GM19452 (cell line): ENCODE data around the gene NR6A1.

Experiments used
- ATAC-seq: cut with Tn5 transposase; IDR thresholded peaks from one replicate; pipeline ENCODE4 v1.9.1; 2021; ENCODE audit not compliant: unreplicated experiment

The NR6A1 gene

DNA sequence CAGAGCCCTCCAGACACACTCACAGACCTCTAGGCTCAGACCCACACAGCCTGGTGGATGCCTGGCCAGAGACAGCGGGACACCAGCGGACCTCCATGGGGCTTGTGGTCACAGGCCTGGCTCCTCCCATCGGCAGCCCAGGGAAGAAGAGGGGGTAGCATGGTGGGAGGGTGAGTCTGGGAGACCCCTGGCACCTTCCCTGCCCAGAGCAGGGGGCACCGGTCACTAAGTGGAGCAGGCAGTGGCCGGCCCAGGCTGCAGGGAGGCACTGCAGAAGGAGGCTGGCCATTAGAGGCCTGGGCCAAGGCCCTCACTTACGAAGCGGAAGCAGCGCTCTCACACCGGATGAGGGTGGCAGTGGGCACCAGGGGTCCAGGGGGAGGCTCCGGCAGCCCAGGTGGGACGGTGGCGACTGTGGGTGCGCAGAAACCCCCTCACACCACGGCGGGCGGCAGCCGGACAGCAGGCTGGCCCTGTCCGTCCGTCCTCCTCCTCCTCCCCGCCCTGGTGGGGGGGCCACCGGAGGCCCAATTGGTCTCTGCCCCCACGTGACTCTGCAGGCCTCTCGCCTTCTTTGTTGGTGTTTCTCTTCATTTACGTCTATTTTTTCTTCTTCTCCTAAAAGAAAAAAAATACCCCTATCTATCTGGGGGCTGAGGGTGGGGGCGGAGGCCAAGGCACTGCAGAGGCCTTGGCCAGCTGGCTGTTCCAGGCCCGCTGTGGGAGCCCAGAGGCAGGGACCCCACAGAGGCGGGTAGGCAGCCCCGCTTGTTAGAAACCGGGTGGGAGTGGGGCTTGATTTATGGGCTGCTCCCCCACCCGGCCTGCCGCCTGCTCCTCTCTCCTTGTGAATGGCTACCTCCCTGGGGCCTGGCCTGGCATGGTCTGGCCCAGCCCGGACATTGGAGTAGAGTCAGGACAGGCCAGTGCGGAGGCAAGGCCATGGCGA lies 263.9 kb downstream of the NR6A1 start, which contains the start of gene NR5A1:
TSS of gene NR5A1 (minus strand) at position 469 of the 949 bp plus-strand sequence. CDS start 4,004 bp downstream, outside the sequence.
- no peak for ATAC-seq

DNA sequence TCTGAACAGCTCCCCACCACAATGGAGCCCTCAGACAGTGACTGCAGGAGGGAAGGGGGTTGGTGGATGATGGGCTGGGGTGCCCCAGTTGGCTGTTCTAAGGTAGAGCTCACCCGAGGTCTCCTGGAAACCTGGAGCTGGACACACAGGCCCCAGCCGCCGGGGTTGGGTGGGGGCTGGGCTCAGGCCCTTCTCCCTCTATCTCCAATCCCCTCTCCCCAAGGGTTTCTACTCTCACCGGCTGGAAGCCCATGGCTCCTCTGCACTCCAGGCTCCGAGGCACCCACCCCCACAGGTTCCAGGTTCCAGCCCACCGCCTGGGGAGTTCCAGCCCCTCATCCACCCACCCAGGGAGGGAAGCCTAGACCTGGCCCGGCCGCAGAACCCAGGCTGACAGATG lies 264.7 kb downstream of the NR6A1 start:
- no peak for ATAC-seq

DNA sequence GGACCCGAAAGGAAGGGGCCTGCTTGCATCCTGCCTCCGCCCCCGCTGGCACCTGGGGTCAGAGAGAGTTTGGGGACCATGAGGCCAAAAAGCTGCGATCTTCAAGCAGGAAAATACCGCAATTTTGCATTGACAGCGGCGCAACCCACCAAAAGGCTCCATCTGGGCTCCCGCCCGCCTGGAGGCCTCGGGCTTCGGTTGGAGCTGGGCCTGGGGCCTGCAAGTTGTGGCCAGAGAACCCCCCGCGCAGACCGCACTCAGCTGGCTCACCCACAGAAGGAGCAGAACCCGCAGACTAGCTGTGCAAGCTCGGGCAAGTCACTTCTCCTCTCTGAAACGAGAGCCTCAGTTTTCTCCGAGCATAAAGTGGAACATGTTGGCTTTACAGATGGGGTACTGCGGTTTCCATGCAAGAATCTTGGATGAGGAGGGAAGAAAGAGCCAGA lies 265.2 kb downstream of the NR6A1 start:
- ATAC-seq: no peak

DNA sequence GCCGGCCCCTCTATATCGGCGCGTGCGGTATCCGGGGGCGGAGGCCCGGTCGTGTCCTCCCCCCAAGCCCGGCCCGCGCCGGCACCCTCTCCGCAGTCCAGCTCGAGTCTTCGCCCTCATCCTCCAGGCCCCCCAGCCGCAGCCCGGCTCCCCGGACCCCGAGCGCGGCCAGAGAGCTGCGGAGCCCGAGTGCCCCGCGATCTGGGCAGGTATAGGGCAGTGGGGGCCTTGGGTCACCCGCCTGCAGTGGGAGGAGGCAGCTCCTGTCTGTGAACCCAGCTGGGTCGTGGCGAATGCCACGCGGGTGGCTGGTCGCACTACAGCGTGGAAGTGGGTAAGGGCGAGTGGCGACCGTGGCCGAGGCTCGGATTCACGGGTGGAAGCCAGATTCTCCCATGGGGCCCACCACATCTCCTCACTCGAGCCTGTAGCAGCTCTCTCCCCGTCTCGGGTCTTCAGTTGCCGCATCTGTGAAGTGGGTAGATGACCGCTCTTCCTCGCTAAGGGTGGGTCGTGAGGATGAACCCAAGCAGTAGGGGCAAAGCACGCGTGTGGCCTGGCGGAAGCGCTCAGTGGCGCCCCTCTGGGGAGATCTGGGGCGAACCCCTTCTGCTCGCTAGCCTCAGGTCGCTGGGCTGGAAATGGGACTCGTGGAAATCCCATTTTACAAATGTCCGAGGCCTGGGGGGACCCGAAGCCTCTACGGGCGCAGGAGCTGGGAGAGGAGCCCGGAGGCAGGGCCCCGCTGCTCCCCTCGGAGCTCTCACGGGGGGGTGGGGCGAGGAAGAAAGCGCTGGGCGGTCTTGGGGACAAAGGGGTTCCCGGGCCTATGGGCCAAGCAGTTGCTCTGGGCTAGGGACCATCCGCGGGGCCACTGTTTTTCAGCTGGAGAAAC lies 265.9 kb downstream of the NR6A1 start:
- no peak for ATAC-seq

DNA sequence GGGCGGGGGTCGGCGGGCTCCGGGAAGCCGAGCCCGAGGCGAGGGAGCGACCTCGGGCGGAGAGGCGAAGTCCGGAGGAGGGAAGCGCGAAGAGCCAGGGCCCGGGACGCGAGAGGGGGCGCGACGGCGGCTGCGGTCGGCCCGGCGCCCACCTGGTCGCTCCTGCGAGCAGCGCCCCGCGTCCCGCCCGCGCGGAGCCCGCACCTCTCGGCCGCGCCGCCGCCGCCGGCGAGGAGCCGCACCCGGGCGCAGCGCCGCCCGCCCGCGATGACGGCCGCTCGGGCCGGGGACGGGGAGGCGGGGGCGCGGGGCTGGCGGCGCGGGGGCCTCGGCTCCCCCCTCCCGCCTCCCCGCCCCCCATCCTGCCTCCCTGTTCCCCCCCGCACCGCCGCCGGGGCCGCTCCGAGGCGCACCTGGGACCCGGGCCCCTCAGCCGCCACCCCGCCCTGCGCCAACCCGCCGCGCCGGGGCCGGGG lies 266.5 kb downstream of the NR6A1 start:
- no peak for ATAC-seq

DNA sequence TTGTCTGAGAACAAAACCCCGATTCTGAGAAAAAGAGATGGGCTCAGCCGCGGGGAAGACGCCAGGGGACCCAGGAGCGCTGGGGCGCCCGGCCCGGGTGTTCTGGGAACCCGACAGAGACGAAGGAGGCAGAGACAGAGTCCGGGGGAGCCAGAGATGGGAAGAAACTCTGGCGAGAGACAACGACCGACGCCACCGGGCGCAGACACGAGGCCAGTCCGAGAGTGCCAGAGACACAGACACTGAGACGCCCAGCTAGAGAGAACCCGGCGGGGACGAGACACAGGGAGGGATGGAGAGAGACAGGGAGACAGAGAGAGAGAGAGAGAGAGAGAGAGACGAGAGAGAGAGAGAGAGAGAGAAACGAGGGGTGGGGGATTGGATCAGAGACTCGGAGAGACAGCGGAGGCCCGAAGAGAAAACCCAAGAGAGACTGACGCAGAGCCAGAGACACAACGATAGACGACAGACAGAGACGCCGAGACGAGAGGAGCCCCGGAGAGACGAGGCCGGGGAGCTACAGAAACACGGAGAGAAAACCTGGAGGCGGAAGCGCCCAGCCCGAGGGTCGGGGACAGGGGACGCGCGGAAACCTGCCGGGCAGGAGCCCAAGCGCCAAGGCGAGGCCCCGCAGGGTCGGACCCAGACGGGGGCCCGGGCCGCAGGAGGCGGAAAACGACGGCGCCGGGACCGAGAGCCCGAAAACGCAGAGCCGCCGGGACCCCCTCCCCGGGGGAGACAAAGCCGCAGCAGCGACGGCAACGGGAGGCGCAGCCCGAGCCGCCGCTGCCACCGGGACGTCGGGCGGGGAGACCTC lies 267.2 kb downstream of the NR6A1 start:
- ATAC-seq: no peak

DNA sequence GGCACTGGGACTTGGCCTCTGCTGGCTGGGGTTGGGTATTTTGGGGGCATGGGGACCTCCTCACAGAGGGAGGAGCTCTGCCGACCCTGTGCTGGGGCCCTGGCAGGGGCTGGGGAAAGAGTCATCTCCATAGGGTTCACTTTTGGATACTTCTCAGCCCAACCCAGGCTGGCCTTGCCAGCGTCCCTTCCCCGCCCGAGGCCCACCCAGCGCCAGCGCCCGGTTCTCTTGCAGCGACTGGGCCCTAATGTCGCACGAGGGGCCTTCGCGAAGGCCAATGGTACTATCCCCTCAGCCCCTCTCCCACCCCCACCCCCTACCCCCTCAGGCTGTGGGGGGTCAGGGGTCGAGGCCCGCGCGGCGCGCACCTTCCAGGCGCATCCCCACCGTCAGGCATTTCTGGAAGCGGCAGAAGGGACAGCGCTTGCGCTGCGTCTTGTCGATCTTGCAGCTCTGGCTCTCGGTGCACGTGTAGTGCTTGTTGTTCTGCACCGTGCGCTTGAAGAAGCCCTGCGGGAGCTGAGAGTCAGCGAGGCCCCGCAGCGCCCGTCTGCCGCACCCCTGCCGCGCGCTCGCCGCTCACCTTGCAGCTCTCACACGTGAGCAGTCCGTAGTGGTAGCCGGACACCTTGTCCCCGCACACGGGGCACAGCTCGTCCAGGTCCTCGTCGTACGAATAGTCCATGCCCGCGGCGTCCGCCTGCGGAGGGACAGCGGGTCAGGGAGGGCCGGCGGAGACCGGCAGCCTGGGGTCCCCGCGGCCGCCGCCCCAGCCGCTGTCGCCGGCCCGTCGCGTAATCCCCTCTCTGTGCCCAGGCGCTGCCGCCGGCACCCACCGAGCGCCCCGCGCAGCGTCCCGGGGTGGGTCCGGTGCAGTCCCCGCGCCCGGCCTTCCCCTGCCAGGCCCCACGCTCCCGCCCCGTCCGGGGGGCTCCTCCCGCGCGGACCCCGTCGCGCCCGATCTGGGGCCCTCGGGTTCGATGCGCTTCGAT lies 268.1 kb downstream of the NR6A1 start:
- no peak for ATAC-seq

DNA sequence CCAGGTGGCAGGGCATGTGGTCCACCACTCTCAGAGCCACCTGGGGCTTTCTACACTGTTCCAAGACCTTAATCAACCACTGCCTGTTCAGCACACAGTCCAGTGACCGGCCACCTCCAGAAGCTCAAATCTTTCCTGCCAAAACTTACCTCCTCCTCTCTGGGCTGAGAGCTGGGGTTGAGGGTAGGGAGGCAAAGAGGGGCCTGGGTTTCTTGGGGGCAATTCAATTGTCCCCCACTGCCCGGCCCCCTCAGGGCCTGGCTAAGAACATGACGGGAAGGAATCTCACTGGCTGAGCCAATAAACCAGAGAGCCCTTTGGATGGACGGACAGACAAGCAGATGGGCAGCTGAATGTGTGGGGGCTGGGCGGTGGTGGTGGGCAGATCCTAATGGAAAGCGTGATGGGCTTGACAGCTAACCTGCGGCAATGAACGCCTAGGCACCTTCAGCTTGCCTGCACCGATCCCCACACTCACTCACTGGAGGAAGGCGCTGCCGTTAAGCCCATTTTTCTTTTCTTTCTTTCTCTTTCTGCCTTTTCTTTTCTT lies 269.3 kb downstream of the NR6A1 start:
- no peak for ATAC-seq

DNA sequence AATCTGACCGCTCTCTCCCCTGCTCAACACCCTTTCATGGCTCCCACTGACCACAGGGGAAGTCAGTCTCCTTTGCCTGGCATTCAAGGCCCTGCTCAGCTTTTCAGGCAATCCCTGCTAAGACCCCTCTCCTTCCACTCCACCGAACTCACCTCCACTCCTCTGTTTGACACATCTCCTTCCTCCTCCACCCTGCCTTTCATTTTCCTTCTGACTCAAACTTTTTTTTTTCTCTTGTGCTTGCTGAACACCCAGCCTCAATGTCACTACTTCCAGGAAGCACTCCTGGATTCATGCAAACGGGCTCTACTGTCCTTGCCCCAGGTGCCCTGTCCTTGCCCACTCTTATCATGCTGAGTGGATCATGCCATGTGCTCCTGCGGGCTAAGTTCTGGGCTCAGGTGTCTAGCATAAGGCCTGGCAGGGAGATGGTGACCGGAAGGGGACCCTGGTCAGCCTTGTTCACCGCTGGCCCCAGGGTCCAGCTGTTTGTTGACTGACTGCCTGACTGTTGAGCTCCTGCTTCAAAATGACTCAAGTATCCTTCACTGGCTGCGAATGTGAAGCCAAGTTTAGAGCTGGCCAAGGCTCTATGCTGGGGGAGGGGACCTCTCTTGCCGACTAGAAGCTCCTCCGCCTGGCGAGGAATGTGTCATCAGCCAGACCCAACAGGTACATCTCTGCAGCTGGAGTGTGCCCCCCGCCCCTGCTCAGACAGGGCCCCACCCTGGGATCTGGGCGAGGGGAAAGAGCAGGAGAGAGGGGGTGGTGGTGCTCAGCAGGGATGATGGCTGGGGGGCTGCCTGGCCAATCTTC lies 270.1 kb downstream of the NR6A1 start:
- ATAC-seq: no peak

DNA sequence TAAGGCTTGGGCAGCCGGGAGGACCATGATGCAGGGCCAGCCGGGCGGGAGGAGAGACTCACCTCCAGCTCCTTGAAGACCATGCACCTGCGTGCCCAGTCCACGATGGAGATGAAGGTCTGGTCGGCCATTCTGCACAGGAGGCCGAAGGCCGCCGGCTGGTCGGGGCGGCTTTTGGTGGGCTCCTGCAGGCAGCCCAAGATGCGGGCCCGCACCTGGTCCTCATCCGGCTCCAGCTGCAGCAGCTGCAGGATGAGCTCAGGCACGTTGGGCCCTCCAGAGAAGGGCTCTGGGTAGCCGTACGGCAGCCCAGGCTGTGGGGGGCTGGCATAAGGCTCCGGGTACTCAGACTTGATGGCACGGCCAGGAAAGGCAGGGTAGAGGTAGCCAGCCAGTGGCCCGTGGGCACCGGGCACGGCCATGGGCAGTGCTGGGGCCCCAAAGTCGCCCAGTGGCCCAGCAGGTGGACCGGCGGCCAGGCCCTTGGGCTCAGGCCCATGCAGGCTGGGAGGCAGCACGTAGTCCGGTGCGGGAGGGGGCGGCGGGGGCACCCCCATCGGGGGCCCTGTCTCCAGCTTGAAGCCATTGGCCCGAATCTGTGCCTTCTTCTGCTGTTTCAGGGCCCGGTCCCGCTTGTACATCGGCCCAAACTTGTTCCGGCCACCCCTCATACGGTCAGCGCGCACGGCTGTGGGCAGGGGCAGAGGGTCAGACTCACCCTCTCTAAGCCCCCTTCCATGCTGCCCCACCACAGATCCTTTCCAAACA lies 270.9 kb downstream of the NR6A1 start:
- ATAC-seq: no peak

DNA sequence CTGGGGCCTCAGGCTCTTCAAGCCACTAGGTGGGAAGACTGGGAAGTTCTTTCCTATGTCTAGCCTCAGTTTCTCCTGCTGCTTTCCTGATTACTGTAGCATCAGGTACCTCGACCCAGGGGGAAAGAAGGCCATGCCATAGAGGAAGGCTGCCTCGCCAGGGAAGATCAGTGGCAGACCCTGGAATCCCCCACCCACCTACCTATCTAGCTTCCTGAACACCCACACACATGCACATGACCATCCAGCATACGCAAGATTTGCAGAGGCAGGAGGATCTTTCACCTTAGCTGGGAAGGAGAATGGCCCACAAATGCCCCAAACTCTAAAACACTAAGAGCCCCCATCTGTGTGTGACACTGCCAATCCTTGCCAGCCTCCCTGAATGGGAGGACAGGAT lies 271.9 kb downstream of the NR6A1 start:
- no peak for ATAC-seq

DNA sequence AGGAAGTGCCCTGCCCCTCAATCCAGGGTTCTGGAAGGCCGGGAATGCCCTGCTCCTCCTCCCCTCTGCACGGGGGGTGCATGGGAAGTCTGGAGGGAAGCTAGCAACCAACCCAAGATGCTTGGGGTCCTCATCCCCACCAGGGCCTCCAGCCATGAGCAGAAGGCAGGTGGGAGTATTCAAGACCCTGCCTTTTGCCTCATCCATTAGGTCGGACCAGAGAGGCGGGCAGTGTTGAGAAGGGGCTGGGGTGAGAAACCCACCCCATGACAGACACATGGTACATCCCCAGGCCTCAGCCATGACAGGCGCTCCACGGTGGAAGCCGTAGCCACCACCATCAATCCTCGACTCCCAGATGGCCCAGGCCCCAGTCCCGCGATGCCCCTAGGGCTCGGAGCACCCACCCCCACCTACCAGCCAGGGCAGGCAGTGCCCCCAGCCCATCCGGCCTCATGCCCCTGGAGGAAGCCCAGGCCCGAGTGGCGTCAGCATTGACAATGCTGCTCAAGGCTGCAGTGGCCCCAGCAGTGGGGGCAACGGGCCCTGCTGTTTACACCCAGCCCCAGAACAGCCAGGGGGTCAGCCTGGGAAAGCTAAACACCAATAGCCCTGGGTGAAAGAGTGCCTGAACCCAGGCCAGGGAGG lies 272.5 kb downstream of the NR6A1 start:
- no peak for ATAC-seq

DNA sequence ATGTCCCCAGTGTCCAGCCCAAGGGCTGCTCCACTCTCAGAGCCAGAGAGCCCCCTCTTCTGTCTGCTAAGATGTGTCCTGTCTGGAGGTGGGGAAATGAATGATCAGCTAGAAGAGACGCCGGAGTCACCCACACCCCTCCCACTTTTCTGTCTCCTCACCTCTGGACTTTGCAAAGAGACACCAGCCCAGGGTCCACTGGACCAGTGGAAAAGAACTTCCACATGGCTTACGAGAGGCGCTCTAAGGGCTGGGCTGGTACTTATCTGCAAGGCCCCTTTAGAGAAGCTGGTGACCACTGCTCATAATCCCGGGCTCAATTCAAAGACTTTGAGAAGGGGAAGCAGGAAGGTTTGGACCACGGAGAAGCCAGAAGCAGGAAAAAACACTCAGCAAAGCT lies 273.1 kb downstream of the NR6A1 start:
- no peak for ATAC-seq

DNA sequence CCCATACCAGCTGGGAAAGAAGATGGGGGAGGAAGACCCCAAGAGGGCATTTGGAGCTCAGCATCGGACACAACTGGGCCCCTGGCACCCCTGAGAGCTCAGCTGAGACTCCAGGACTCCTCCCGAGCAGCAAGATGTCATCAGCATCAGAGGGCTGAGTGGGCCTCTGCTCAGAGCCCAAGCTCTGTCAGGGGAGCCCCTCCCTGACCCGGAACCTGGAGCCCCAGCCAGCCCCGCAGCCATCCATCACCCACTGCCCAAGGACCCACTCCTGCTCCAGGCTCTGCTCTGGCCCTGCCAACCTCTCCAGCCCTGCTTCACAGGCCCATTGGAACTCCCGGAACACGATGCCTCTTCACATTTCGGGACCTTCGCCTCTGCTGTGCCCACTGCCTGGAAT lies 273.7 kb downstream of the NR6A1 start:
- ATAC-seq: no peak

DNA sequence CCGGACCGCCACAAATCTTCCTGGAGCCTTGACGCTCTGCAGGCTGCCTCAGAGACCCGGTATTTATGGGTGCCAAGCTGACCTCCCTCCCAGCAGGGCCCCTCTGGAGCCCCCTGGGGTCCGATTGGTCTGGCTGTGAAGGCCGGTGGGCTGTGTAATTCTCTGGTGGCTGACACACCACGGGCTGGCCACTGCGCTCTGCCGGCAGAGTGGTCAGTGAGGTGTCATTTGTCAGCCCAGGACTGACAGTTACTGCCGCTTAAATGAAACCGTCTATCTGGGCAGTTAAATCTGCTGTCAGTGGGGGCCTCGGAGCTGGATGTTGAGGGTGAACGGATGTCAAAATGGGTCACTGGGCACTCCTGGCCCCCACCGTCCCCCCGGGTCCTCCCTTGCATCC lies 274.6 kb downstream of the NR6A1 start:
- ATAC-seq: no peak

DNA sequence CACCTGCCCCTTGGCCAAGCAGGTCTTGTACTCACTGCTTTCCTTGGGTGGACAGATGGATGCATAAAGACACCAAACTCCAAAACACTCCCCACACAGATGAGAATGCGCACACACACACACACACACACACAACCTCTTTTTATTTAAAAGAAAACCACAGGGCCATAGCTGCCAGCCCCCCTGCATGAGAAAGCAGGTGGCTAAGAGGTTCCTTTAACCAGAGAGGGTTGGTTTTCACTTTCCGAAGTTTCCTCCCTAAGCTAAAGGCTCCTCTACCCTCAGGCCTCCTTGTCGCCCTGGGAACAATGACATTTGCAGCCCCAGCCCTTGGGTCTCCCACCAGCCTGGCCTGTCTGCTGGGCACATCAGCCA lies 275.0 kb downstream of the NR6A1 start:
- no peak for ATAC-seq
